ENCODE measurements around the gene NKD1.

The NKD1 gene

DNA sequence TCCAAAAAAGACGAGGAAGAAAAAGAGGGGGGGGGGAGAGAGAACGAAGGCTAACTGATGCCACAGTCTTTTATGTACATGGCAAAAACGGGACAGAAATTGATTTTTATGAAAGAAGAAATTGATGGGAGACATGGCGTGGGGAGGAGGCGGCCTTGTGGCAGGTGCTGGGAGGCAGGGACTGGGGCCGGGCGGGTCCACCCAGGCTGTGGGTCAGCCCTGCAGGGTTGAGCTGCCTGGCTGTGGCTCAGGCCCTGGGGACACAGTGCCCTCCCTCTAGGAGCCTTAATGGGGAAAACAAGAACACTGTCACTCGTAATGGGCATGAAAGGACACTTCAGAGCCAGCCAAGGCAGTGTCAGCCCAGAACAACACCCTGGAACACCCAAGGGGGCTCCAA lies 98.1 kb downstream of the NKD1 start:
- no peaks in the 10 kb centered on the region for H3K27me3 Mint-ChIP-seq (ENCODE audit: low read depth)
- DNase-seq (ENCODE audit: low spot score) = no peak
- no peaks in the 10 kb centered on the region for H3K9me3 Mint-ChIP-seq
- peaks cover 1% of the 10 kb centered on the region for H3K4me1 Mint-ChIP-seq (ENCODE audit: low read depth)
- no peaks in the 10 kb centered on the region for H3K36me3 Mint-ChIP-seq (ENCODE audit: low read depth)
- H3K4me3 Mint-ChIP-seq = no peak overlapping the region
- H3K27ac Mint-ChIP-seq = no peak overlapping the region

DNA sequence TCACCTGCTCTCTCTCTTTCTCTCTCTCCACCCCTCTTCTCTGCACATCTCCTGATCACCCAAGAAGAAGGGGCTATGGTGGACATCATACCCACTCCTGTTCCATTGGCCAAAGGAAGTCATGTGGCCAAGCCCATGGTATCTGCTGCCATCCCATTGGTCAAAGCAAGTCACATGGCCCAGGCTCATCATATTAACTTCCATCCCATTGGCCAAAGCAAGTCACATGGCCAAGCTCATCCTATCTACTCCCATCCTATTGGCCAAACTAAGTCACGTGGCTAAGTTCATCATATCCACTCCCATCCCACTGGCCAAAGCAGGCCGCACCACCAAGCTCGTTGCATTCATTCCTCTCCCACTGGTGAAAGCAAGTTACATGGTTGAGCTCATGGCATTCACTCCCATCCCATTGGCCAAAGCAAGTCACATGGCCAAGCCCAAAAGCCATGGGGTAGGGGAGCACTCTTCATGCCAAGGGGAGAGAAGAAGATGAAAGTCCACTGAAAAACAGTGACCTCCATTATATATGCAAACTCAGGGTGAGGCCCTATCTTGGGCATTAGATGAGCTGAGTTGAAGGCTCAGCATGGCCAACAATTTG lies 103.7 kb downstream of the NKD1 start:
- peaks cover 5% of the 10 kb centered on the region for H3K9me3 Mint-ChIP-seq
- H3K27me3 Mint-ChIP-seq (ENCODE audit: low read depth) = no peaks in the 10 kb centered on the region
- no peaks in the 10 kb centered on the region for H3K36me3 Mint-ChIP-seq (ENCODE audit: low read depth)
- H3K4me3 Mint-ChIP-seq = no peak overlapping the region
- no peaks in the 10 kb centered on the region for H3K4me1 Mint-ChIP-seq (ENCODE audit: low read depth)
- DNase-seq (ENCODE audit: low spot score) = no peak
- no peak overlapping the region for H3K27ac Mint-ChIP-seq

DNA sequence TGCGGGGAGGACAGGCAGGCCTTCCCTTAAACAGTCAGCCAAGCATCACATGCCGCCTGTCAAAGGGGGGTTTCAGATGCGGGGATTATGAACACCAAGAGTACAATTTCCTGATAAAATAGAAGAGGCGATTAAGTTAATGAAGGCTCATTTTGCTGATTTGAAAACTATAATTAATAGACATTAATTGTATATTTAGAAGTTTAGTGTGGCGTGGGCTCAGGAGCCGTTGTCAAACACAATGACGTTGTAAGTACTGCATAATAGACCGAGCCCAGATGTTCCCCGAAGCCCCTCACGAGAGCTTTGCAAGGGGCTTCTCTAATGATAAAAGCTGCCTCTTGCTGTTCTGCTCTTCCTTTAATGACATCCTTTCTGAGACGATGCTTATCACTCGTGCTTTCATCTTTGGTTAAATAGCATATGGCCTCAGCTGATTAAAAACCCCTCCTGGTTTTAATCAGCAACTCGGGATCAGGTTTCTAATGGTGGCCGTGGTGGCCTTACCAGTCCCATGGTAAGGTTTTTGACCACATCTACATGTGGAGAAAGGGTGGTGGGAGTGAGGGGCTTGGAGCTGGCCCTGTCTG lies 104.7 kb downstream of the NKD1 start:
- Mint-ChIP-seq H3K4me3 (no peak overlapping the region), H3K27me3 (ENCODE audit: low read depth) (no peaks in the 10 kb centered on the region), H3K27ac (no peak overlapping the region), H3K36me3 (ENCODE audit: low read depth) (no peaks in the 10 kb centered on the region), H3K9me3 (peaks cover 5% of the 10 kb centered on the region), H3K4me1 (ENCODE audit: low read depth) (no peaks in the 10 kb centered on the region)
- no peak for DNase-seq (ENCODE audit: low spot score)

- Mint-ChIP-seq H3K27ac (no peak overlapping the region), H3K9me3 (peaks cover 5% of the 10 kb centered on the region), H3K4me3 (no peak overlapping the region), H3K36me3 (ENCODE audit: low read depth) (no peaks in the 10 kb centered on the region), H3K27me3 (ENCODE audit: low read depth) (no peaks in the 10 kb centered on the region), H3K4me1 (ENCODE audit: low read depth) (no peaks in the 10 kb centered on the region)
- no peak for DNase-seq (ENCODE audit: low spot score)
Measured at GRCh38 chr16:50653633-50654519, 105.7 kb downstream of the NKD1 start.

GRCh38 chr16:50655558-50656055 lies 107.4 kb downstream of the NKD1 start:
- Mint-ChIP-seq H3K27ac (no peak overlapping the region), H3K4me3 (no peak overlapping the region), H3K36me3 (ENCODE audit: low read depth) (no peaks in the 10 kb centered on the region), H3K9me3 (peaks cover 5% of the 10 kb centered on the region), H3K4me1 (ENCODE audit: low read depth) (peaks cover 1% of the 10 kb centered on the region), H3K27me3 (ENCODE audit: low read depth) (no peaks in the 10 kb centered on the region)
- DNase-seq (ENCODE audit: low spot score) = no peak

DNA sequence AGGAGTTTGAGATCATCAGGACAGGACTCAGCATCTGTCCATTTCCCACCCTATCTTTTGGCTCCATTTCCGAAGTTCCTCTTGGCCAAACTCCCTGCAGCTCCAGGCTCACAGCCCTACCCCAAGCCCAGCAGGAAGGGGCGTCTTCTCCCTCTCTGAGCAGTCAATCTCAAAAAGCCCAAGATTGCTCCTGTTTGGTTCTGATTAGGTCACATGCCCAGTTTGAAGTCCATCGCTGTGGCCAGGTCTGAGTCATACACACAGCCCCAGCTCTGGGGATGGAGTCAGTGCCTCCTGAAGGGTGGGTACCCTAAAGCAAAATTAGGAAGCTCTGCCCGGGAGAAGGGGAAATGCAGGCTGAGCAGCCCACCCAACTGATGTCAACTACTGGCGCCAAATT lies 109.0 kb downstream of the NKD1 start:
- DNase-seq (ENCODE audit: low spot score) = no peak
- Mint-ChIP-seq H3K36me3 (ENCODE audit: low read depth) (no peaks in the 10 kb centered on the region), H3K27me3 (ENCODE audit: low read depth) (no peaks in the 10 kb centered on the region), H3K9me3 (peaks cover 2% of the 10 kb centered on the region), H3K27ac (no peak overlapping the region), H3K4me3 (no peak overlapping the region), H3K4me1 (ENCODE audit: low read depth) (peaks cover 1% of the 10 kb centered on the region)

DNA sequence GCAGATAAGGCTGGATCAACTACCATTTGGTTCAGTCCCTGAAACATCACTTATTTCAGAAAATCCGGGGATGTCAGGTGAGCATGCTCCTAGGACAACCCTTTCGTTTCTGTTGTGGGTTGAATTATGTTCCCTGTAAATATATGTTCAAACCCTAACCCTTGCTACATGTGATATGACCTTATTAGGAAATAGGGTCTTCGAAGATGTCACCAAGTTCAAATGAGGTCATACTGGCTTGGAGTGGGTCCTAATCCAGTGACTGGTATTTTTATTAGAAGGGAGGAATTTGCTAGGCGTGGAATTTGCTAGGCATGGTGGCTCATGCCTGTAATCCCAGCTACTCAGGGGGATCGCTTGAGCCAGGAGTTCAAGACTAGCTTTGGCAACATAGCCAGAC lies 111.6 kb downstream of the NKD1 start:
- Mint-ChIP-seq H3K27me3 (ENCODE audit: low read depth) (no peaks in the 10 kb centered on the region), H3K27ac (no peak overlapping the region), H3K9me3 (peaks cover 5% of the 10 kb centered on the region)

DNA sequence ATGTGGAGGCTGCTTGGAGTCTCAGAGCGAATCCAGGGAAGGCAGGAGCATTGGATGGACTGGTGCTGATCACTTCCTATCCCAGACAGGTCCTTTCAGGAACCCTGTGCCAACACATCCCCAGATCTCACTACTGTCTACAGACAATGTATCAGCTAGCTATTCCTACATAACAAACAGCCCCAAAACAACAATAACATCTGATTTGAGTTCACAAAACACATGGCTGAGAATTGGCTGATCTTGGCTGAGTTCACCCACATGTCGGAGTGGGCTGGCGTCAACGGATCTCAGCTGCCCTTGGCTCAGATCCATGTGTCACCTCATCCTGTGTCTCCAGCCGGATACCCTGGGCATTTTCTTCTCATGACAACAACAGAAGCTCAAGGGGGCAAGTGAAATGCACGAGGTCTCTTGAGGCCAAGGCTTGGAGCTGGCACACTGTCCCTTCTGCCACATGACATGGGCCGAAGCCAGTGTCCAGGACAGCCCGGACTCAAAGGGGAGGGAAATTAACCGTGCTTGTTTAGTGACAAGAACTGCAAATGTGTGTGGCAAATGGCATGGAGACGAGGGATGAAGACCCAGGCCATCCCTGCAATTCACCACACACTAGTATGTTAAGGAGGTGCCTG lies 114.2 kb downstream of the NKD1 start:
- H3K36me3 Mint-ChIP-seq (ENCODE audit: low read depth) = peaks cover 10% of the 10 kb centered on the region
- H3K9me3 Mint-ChIP-seq = peaks cover 5% of the 10 kb centered on the region
- H3K4me3 Mint-ChIP-seq = no peak overlapping the region
- no peak for DNase-seq (ENCODE audit: low spot score)
- no peaks in the 10 kb centered on the region for H3K27me3 Mint-ChIP-seq (ENCODE audit: low read depth)
- no peak overlapping the region for H3K27ac Mint-ChIP-seq
- H3K4me1 Mint-ChIP-seq (ENCODE audit: low read depth) = peaks cover 25% of the 10 kb centered on the region

More for the DNA sequence above, 111.6 kb downstream of the NKD1 start:
- H3K36me3 Mint-ChIP-seq (ENCODE audit: low read depth) = peaks cover 7% of the 10 kb centered on the region
- DNase-seq (ENCODE audit: low spot score) = no peak
- peaks cover 5% of the 10 kb centered on the region for H3K4me1 Mint-ChIP-seq (ENCODE audit: low read depth)
- H3K4me3 Mint-ChIP-seq = no peak overlapping the region

GRCh38 chr16:50664270-50664669 lies 116.1 kb downstream of the NKD1 start:
- no peak for DNase-seq (ENCODE audit: low spot score)
- Mint-ChIP-seq H3K27me3 (ENCODE audit: low read depth) (no peaks in the 10 kb centered on the region), H3K27ac (no peak overlapping the region), H3K36me3 (ENCODE audit: low read depth) (peaks cover 24% of the 10 kb centered on the region), H3K9me3 (peaks cover 5% of the 10 kb centered on the region), H3K4me1 (ENCODE audit: low read depth) (peaks cover 34% of the 10 kb centered on the region), H3K4me3 (no peak overlapping the region)

- peak overlapping the region; percentile 73 for H3K4me3 Mint-ChIP-seq
- H3K27ac Mint-ChIP-seq = peak overlapping the region; percentile 79
- H3K27me3 Mint-ChIP-seq (ENCODE audit: low read depth) = no peaks in the 10 kb centered on the region
- DNase-seq (ENCODE audit: low spot score) = peak; percentile 68
- H3K9me3 Mint-ChIP-seq = peaks cover 5% of the 10 kb centered on the region
- H3K4me1 Mint-ChIP-seq (ENCODE audit: low read depth) = peaks cover 33% of the 10 kb centered on the region
- peaks cover 32% of the 10 kb centered on the region for H3K36me3 Mint-ChIP-seq (ENCODE audit: low read depth)
Measured at GRCh38 chr16:50665128-50665878, 117.1 kb downstream of the NKD1 start.

DNA sequence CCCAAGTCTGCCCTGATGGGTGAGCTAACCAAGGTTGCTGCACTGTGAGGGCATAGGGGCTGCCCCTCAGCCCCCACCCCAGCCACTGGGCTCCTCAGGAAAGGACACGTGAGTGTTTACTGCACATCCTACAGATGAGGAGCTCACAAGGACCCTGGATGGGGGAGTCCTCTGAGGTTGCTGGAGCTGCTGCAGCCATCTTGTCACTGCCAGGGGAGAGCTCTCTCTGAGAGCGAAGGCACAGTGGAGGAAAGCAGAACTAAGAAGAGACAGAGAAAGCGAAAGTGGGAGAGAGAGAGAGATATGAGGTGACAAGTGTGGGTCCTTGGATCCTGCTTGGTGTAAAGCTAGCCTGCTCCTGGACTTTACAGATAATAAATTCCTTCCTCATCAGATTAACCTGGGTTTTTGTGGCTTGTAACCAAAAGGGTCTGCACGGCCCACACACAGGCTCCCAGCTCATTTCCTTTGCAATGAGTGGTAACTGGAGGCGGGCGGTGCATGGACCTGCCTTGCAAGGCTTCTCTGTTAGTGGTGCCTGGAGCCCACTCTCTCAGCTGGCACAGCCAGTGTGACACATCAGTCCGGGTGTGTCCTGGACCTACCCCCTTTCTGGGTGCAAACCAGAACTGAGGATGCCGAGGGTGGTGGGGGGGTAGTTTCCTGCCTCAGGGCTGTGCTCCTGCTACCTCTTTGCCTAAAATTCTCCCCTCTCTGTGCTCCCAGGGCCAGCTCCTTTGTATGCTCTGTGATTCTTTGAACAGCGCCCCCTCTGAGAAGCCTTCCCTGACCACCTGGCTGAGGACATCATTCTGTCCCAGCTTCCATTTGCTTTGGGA lies 118.7 kb downstream of the NKD1 start:
- peak; percentile 66 for DNase-seq (ENCODE audit: low spot score)
- Mint-ChIP-seq H3K36me3 (ENCODE audit: low read depth) (peaks cover 48% of the 10 kb centered on the region), H3K4me3 (peak overlapping the region; percentile 70), H3K9me3 (peaks cover 11% of the 10 kb centered on the region), H3K4me1 (ENCODE audit: low read depth) (peaks cover 37% of the 10 kb centered on the region), H3K27me3 (ENCODE audit: low read depth) (no peaks in the 10 kb centered on the region), H3K27ac (peak overlapping the region; percentile 88)

DNA sequence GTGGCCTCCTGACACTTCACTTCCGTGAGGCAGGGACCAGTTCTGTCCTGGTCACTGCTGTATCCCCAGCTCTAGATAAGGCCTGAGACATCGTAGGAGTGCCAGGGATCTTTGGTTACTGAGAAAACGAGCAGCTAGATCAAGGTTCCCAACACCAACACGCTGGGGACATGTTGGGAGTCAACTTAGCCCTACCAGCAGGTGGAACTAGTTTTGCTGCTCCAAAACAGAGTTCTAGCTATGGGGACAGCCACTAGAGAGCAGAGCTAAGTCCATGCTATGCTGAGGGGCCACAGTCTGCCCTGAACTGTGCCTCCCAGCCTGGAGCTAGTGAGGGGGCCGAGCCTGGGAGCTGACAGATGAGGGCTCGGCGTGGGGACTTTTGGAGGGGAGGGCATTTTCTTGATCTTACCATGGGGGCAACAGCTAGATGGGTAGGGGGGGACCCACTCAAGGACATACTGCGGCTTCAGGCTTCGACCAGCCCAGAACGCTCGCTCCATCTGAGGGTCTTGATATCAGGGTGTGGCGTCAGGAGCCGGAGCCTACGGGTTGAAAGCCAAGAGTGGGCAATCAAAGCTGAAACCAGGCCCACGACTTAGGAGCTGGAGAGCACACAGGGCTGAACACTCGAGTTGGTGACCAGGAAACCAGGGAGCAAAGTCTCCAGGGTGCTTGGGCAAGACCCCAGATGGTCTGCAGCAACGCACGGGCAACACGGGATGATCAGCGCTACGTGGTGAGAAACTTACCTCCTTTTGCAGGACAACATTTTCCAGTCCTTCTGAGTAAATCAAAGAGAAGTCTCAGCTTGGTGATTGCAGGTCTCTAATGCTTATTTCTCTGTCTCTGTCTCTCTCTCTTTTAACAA lies 119.5 kb downstream of the NKD1 start:
- H3K36me3 Mint-ChIP-seq (ENCODE audit: low read depth) = peaks cover 56% of the 10 kb centered on the region
- DNase-seq (ENCODE audit: low spot score) = no peak
- H3K4me1 Mint-ChIP-seq (ENCODE audit: low read depth) = peaks cover 37% of the 10 kb centered on the region
- no peaks in the 10 kb centered on the region for H3K27me3 Mint-ChIP-seq (ENCODE audit: low read depth)
- H3K9me3 Mint-ChIP-seq = peaks cover 14% of the 10 kb centered on the region
- H3K27ac Mint-ChIP-seq = peak overlapping the region; percentile 88
- H3K4me3 Mint-ChIP-seq = peak overlapping the region; percentile 70

All from T-helper 2 cell treated with Interferon-gamma antibody and Interleukin-4, amounts not matched to agents 5 μg/mL and 100 μg/mL, for 36 hours (primary cell).